Stimulated activated CD4-positive, alpha-beta T cell treated with anti-CD3 and anti-CD28 coated beads, Interleukin-4, amount 100 ng/mL, for 4 hours (primary cell): ENCODE measurements around the gene OXTR.

ENCODE experiments used
- DNase-seq, 2 experiments: peaks; one replicate each; pipeline ENCODE4 v3.0.0-alpha.2; 2020

OXTR gene

GRCh38 chr3:8769088-8769822, at the start of gene OXTR:
TSS of gene OXTR (minus strand) at chr3:8769613. CDS start at chr3:8768187, 1,426 bp downstream.
- peak; percentile 15 to 60 for DNase-seq

DNA sequence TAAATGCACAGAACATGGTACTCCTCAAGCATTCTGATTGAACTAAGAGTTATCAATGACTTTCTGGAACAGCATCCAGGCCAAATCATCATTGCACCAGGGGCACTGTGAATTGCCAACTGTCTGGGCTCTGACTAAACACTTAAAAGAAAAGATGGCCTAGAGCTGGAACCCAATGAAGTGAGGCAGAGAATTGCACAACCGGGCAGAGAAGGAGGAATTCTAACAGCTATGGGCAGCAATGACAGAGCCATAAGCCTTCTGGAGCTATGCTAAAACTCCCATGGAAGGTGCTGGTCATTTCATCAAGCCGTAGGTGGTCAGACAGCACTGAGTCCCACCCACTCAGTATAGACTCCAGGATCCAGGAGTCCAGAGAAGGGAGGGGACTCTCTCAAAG, 48.1 kb upstream of the OXTR start:
- no peak for DNase-seq

DNA sequence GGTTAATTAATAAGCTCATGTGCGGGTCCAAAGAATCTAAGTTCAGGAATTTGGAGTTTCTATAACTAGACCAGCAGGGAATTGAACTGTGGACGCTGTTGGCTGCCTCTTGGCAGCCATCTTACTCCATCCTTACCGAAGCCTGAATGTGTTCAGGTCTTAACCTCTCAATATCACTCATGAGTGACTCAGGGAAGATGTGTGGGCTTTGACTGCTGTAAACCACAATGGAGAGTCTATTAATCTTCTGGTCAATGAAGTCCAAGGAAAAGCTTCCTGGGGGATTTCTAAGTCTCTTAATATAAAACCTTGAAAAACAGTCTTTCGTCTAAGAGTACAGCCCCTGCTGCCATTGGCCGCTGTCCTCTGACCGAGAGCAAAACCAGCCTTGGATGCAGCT, 46.7 kb upstream of the OXTR start:
- no peak for DNase-seq

DNA sequence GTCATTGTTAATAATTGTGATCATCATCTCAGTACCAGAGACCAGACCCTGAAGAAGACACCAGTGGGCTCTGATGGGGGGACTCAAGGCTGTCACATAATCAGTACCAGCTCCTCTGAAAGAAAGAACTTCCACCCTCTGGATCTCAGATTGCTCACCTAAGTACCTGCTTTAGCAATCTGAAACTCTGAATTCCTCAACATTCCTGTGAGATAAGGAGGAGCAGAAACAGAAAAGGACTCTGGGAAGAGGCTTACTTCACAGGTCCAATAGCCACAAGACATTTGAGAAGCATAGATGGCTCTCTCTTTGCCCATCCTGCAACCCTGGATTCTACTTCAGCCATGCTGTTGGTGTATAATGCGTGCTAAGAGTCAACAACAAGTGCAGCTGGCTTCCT, 44.0 kb upstream of the OXTR start:
- no peak for DNase-seq

DNA sequence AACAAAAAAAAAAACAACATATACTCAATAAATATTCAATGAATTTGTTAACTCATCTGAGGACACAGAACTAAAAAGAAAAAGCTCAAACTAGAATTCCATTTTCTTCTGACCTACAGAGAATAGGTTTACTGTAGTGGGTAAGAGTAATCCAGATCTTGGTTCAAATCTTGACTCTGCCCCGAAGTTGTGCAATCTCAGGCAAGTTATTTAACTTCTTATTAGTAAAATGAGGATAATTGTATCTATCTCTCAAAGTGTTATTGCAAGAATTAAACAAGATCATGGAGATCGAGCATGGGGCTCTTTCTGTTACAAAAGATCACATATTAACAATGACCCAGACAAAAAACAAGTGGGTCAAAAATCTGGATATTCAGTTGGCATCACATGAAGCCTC, 41.1 kb upstream of the OXTR start:
- DNase-seq = no peak

DNA sequence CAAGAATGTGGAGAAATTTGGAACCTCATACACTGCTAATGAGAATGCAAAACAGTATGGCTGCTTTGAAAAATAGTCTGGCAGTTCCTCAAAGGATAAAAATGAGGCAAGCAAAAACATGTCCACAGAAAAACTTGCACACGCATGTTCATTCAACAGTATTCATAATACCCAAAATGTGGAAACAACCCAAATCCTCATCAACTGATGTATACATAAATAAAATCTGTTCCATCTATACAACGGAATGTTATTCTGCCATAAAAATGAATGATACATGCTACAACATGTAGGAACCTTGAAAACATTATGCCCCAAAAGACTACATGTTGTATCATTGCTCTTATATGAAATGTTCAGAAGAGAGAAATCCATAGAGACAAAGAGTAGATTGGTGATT, 36.4 kb upstream of the OXTR start:
- no peak for DNase-seq

DNA sequence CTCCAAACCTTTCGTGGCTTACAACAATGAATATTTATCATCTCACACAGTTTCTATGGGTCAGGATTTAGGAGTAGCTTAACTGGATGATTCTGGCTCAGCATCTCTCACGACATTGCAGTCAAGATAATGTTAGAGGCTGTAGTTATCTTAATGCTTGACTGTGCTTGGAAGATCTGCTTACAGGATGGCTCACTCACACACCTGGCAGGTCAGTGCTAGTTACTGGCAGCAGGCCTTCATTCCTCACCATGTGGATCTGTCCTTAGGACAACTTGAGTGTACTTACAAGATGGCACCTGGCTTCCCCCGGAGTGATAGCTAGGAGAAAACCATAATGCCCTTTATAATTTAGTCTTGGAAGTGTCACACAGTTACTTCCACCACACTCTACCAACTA, 32.8 kb upstream of the OXTR start:
- DNase-seq = no peak

DNA sequence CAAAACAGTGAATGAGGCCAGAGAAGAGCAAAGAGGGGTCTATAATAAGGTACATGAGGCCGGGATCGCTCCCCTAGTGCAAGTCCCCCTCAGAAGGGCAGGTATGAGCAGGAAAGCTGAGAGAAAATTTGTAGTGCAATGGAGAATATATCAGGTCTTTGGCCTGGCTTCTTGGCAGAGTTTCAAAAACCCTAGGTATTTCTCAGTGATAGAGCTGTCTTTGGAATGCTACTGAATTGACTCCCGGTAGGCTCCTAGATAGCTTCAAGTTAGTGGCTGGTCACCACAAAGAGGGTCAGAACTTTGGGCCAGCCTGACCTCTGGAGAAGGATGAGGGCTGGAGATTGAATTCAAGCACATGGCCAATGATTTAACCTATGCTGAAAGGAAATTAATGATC, 30.6 kb upstream of the OXTR start:
- DNase-seq = no peak

GRCh38 chr3:8794247-8794646, 24.8 kb upstream of the OXTR start:
- DNase-seq = no peak

DNA sequence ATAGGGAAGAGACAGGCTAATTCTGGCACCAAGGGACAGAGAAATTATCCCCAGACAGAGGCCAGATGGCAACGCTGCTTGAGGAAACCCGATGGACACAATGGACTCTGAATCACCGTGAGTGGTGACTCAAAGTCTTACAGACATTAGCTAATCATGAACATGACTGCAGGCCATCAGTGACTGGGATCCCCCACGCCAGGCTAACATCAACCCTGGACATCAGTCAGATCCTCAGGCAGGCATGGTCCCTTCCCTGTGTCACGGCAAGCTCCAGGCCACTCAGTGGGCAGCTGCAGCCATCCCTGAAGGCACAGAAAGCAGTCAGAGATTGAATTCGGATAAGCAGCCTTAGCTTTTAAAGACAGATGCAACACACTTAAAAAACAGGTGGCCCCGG, 23.8 kb upstream of the OXTR start:
- DNase-seq = no peak

DNA sequence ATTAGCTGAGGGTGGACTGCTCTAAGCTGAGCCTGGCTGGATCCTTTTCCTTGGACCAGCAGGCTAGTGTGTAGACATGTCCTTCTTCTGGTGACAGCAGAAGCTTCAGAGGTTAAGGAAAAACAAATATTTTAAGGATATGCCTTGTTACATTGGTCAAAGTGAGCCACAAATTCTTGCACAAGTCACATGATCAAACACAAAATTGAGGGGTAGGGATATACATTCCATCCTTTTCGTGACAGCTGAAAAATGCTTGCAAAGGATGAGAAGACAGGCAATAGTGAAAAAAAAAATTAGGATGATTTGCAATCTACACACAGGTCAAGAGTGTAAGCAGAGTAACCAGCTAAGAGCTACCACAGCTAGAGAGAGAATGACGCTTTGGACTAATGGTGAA, 21.1 kb upstream of the OXTR start:
- DNase-seq = no peak

DNA sequence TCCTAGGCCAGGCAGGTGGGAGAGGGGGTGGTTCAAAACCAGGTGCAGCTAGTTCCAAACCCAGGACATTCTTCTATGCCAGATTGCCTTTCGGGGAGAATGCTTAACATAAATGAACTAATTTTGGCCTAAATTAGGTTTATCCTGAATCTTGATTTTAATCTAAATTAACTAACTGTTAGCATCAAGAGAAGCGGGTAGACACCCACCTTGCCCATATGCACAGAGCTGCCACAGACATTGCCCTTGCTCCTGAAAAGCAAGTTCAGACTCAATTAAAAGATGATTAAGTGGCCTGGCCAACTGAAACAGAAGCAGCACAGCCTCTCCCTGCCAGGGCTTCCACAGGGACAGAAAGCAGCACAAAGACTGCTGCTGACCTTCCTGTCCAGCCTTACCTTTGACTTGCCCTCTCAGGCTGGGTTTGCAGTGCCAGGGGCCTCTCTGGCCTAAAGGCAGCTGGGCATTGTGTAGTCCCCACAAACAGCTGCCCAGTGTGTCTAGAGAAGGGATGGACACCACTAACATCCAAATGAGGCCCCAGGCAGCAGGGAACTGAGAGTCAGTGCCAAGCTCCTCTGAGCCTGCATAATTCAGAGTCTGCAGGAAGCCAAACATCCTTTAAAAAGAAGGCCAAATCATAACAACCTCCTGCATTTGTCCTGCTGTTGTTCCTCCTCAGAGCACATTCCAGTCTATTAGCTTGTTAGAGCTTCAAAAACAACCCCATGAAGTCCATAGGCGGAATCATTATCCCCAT, 15.4 kb upstream of the OXTR start:
- DNase-seq = no peak

- DNase-seq = no peak
Measured at GRCh38 chr3:8780279-8780678, 10.9 kb upstream of the OXTR start.

DNA sequence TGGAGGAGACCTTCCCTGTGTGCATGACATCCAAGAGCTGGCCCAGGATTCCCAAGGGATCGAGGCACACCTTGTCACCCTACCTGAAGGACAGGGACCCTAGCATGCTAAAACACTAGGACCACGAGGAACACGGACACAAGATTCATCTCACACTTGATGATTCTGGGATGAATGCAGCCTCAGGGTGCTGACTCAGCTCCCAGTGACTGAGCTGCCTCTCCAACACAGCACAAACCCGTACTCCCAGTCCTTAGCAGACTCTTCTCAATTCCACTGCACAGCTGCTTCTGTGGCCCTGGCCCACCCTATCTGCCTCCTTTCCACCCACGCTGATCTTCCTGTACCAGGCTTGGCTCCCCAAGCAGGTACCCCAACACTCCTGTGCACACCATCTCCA, 9.1 kb upstream of the OXTR start:
- no peak for DNase-seq

DNA sequence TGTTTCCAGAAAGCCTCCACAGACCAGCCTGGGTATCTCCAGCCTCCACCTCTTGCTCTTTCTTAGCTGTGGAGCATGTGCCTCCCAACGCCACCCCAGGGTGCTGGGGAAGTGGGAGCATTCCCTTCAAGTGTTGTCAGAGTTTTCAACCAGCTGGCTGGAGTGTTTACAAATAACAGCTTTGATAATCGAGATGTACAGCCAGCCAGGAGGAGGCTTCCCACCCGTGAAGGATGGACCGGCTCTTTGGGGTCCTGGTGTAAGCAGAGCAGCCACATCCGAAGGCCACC, 8.5 kb upstream of the OXTR start:
- no peak for DNase-seq

DNA sequence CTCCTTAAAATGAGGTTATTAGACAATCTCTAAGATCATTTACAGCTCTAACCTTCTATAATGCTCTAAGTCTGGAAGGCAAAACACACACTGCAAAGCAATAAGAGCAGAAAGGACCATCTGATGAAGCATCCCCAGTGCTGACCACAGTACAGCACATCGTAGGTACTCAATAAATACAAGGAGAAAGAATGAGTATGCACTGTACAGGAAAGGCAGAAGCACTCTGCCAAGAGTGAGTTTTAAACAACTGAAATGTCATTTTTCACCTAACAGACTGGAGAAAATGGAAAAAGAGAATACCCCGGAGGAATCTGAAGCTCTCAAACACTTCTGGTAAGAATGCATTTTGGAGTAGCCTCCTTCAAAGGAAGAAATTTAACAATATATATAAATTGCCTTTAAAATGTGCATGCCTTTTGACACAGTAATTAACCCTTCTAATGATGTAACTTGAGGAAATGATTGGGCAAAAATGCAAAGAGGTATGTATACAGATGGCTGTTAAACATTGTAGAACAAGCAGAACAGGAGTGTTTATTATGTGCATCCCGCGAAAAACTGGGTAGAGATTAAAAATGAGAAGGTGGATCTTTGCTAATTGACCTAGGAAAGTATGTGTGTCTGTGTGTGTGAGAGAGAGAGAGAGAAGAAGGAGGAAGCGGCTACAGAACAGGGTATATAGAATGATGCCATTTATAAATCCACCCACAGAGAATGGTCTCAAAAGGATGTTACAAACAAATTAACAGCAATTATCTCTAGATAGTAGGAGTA, 8.0 kb upstream of the OXTR start:
- DNase-seq = no peak

DNA sequence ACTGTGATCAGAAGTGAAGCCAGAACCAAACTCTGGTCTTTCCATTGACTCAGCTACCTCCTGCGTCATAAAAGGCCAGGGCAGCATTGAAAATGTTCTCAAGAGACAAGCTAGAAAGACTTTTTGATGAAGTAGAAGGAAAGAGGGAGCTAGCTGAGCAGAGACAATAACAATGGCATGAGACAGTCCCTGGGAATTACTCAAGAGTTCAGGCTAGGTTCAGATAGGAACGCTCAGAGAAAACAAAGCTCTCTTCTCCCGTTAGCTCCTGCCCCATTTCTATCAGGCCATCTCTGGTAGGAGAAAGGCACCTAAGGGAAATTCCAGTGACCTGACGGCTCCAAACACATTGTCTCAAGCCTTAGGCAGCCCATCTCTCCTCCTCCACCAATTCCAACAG, 7.0 kb upstream of the OXTR start:
- no peak for DNase-seq

GRCh38 chr3:8775602-8776001, 6.2 kb upstream of the OXTR start:
- DNase-seq = no peak

DNA sequence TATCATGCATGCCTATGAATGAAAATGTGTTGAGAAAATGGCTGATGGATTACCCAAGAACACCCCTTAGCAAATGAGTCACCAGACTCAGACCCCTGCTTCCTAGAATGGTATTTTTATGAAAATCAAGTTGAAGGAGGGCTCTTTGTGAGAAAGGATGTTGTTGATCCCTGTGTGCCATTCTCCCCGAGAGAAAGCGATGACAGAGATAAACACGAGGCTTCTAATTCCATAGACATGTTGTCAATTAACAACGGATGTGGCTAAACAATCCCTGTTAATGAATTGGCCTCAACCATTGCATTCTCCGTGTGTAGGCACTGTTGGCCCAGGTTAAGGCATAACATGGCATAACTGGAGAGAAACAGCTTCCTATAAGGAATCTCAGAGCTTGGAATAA, 5.8 kb upstream of the OXTR start:
- no peak for DNase-seq

- DNase-seq = no peak
Measured at GRCh38 chr3:8773941-8774542, 4.6 kb upstream of the OXTR start.

GRCh38 chr3:8768364-8769087, 887 bp downstream of the OXTR start:
- DNase-seq = no peak

GRCh38 chr3:8767667-8768363, 1.6 kb downstream of the OXTR start:
- no peak for DNase-seq
